ENCODE data around the gene HIVEP1.

HIVEP1 gene

GRCh38 chr6:12012558-12013306, 620 bp downstream of the HIVEP1 start (continued):
- TF ChIP-seq PRDM6 (tag by site-specific recombination; IDR thresholded peaks at IDR 0.05): no peak
- peak; percentile 80 for TF ChIP-seq PATZ1 (tag by site-specific recombination; IDR thresholded peaks at IDR 0.05)
- no peak for TF ChIP-seq ZNF169 (tag by site-specific recombination; IDR thresholded peaks at IDR 0.05)
- TF ChIP-seq ZNF677 (tag by site-specific recombination; IDR thresholded peaks at IDR 0.05): no peak
- peak; percentile 75 for TF ChIP-seq ZEB2 (tag by site-specific recombination; IDR thresholded peaks at IDR 0.05)
- TF ChIP-seq PRDM2 (tag by site-specific recombination; IDR thresholded peaks at IDR 0.05; ENCODE audit: borderline replicate concordance): no peak
- TF ChIP-seq, protein P1, sequence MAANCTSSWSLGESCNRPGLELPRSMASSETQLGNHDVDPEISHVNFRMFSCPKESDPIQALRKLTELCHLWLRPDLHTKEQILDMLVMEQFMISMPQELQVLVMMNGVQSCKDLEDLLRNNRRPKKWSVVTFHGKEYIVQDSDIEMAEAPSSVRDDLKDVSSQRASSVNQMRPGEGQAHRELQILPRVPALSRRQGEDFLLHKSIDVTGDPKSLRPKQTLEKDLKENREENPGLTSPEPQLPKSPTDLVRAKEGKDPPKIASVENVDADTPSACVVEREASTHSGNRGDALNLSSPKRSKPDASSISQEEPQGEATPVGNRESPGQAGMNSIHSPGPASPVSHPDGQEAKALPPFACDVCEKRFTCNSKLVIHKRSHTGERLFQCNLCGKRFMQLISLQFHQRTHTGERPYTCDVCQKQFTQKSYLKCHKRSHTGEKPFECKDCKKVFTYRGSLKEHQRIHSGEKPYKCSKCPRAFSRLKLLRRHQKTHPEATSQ (tag by site-specific recombination; IDR thresholded peaks at IDR 0.05): no peak; the same call in 1 of the 2 replicates
- no peak for TF ChIP-seq ZFP69B (tag by site-specific recombination; IDR thresholded peaks at IDR 0.05)
- peak; percentile 81 for TF ChIP-seq ZNF335 (tag by site-specific recombination; conservative IDR thresholded peaks at IDR 0.05)
- no peak for TF ChIP-seq RBAK (tag by site-specific recombination; IDR thresholded peaks at IDR 0.05)
- TF ChIP-seq KLF8 (tag by site-specific recombination; IDR thresholded peaks at IDR 0.05): peak; percentile 51; the same call in 1 of the 2 replicates
- no peak for TF ChIP-seq ZNF837 (tag by site-specific recombination; IDR thresholded peaks at IDR 0.05)
- no peak for TF ChIP-seq ZNF157 (tag by site-specific recombination; IDR thresholded peaks at IDR 0.05)
- TF ChIP-seq KLF17 (tag by site-specific recombination; IDR thresholded peaks at IDR 0.05): no peak
- peak; percentile 98 for TF ChIP-seq ZNF600 (tag by site-specific recombination; IDR thresholded peaks at IDR 0.05)
- no peak for TF ChIP-seq ZSCAN16 (tag by site-specific recombination; IDR thresholded peaks at IDR 0.05)
- TF ChIP-seq ZNF362 (tag by site-specific recombination; IDR thresholded peaks at IDR 0.05): no peak
- TF ChIP-seq OVOL3 (tag by site-specific recombination; IDR thresholded peaks at IDR 0.05): no peak
- TF ChIP-seq ZNF514 (tag by site-specific recombination; IDR thresholded peaks at IDR 0.05): 0 out of 2 replicates have a peak, but pooled peaks have one; percentile 27
- TF ChIP-seq, protein P2, sequence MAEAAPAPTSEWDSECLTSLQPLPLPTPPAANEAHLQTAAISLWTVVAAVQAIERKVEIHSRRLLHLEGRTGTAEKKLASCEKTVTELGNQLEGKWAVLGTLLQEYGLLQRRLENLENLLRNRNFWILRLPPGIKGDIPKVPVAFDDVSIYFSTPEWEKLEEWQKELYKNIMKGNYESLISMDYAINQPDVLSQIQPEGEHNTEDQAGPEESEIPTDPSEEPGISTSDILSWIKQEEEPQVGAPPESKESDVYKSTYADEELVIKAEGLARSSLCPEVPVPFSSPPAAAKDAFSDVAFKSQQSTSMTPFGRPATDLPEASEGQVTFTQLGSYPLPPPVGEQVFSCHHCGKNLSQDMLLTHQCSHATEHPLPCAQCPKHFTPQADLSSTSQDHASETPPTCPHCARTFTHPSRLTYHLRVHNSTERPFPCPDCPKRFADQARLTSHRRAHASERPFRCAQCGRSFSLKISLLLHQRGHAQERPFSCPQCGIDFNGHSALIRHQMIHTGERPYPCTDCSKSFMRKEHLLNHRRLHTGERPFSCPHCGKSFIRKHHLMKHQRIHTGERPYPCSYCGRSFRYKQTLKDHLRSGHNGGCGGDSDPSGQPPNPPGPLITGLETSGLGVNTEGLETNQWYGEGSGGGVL (tag by site-specific recombination; IDR thresholded peaks at IDR 0.05): peak; percentile 70
- TF ChIP-seq ZNF76 (tag by site-specific recombination; IDR thresholded peaks at IDR 0.05; ENCODE audit: borderline replicate concordance, low read depth): no peak
- peak; percentile 58; the same call in 1 of the 2 replicates for TF ChIP-seq ZNF366 (tag by site-specific recombination; conservative IDR thresholded peaks at IDR 0.05)

Data from HEK293 (cell line).